C4-2B (cell line): Measurements from ENCODE around the gene NYNRIN.

Experiments
- H3K27ac ChIP-seq: fragments of 450-650 bp; 2 replicates; pipeline ENCODE4 v1.5.1; 2017
- CTCF ChIP-seq: fragments of 450-650 bp; conservative IDR thresholded peaks from 2 replicates; pipeline ENCODE4 v1.5.1; 2017; ENCODE audit warnings: mild to moderate bottlenecking
- ZFX ChIP-seq: fragments of 450-650 bp; IDR thresholded peaks from 2 replicates; pipeline ENCODE4 v1.6.1; 2017

The NYNRIN gene

DNA sequence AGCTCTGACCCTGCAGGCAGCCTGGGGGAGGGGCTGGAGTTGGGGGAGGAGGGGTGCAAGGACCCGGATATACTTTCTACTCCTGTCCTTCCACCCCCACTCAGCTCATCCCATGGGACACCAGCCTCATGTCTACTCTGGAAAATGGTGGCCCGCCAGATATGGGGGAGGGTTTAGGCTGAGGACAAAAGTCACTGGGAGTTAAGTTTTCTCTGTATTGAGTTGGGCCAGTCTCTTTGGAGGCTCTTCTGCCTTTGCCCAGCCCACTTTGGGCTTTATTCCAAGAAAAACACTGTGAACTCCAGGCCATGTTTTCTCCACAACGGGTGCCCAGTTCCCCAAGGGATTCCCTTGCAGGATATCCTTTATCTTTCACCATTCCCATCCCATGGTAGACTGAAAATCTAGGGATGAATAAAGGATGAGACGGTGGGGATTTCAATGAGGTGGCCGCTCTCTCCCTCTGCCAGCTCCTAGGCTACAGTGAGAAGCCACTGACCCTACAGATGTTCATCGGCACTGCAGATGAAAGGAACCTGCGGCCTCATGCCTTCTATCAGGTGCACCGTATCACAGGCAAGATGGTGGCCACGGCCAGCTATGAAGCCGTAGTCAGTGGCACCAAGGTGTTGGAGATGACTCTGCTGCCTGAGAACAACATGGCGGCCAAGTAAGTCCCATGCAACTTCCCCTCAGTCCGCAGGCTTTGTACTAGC lies 25.9 kb upstream of the NYNRIN start:
- TF ChIP-seq ZFX: no peak
- TF ChIP-seq CTCF: no peak
- no peak overlapping the region for H3K27ac ChIP-seq

DNA sequence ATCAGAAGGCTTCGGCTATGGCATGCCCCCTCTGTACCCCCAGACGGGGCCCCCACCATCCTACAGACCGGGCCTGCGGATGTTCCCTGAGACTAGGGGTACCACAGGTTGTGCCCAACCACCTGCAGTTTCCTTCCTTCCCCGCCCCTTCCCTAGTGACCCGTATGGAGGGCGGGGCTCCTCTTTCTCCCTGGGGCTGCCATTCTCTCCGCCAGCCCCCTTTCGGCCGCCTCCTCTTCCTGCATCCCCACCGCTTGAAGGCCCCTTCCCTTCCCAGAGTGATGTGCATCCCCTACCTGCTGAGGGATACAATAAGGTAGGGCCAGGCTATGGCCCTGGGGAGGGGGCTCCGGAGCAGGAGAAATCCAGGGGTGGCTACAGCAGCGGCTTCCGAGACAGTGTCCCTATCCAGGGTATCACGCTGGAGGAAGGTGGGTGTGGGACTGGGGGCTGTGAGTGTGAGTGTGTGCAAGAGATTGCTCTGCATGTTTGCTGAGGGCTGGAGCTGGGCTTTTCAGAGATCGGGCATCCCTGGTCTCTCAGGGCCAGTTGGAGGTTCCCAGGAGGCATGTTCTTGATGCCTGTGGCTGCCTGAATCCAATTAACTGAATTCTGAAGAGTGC lies 22.2 kb upstream of the NYNRIN start:
- H3K27ac ChIP-seq: no peak overlapping the region
- TF ChIP-seq ZFX (no peak), CTCF (no peak)

DNA sequence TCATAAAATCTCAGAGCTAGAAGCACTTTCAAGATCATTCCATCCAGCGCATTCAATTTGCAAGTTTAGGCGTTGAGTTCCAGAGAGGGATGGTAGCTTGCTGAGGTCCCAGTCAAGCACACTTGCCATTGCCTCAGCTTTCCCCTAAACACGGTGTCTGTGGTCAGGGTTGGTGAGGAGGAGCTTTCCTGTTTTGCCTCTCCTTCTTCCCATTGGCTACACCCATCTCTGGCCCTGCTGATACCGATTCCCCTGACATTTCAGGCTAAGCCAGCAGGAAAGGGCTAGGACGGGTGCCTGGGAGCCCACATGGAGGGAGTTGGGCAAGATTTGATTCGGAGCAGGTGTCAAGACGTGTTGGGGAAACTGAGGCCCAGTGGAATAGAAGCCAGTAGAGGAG lies 21.7 kb upstream of the NYNRIN start:
- TF ChIP-seq CTCF (no peak), ZFX (no peak)
- no peak overlapping the region for H3K27ac ChIP-seq

- no peak overlapping the region for H3K27ac ChIP-seq
- TF ChIP-seq ZFX: no peak
- no peak for TF ChIP-seq CTCF
Measured at GRCh38 chr14:24377657-24378056, 21.1 kb upstream of the NYNRIN start.

DNA sequence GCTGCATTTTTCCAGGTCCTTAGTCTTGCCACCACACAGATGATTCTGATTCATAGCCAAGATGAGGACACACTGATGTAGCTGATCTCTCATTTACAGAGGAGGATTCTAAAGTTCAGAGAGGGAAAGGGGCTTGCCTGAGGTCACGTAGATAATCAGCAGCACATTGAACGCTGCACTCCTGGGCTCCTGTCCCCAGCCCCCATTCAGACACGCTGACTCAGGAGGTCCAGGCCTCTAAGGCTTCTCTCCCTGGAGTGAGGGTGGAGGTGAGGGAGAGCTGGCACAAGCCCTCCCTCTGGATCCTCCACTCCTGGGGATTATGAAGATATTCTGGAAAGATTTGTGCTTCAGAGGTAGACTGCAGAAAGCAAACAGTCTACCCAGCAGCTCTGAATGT lies 20.5 kb upstream of the NYNRIN start:
- H3K27ac ChIP-seq: no peak overlapping the region
- TF ChIP-seq CTCF: no peak

- TF ChIP-seq CTCF: no peak
- TF ChIP-seq ZFX: no peak
- H3K27ac ChIP-seq: no peak overlapping the region
Measured at GRCh38 chr14:24378981-24379906, 19.6 kb upstream of the NYNRIN start.
